Small intestine (tissue), 7 donors: Measurements from ENCODE around the gene BPI. TPM values are rescaled to one million over a fixed set of nuclear protein-coding genes. Genes with fewer than 3 reads are reported as not detected.
"Not testable (repeated sequence)": the region's sequence is repeated elsewhere in the genome, so short reads cannot be mapped to it uniquely, and the experiment has no call there.

Source experiments
- DNase-seq, 2 donors: peaks; one replicate each; pipeline versions ENCODE4 v3.0.0 to v3.0.0-alpha.2; 2013
- FAIRE-seq: peaks from 2 replicates; lab custom pipeline; 2012; peaks lifted over from hg19 to GRCh38; lab: Jason Lieb, UNC
- H3K27ac ChIP-seq, 3 donors: one replicate each; pipeline ENCODE4 v1.5.1; 2013; ENCODE audit warnings: low read length in 2 of 3, mild to moderate bottlenecking in 2 of 3, control low read depth in 1 of 3, inconsistent platforms in 1 of 3, low read depth in 1 of 3, moderate library complexity in 1 of 3
- H3K27me3 ChIP-seq, 3 donors: one replicate each; pipeline ENCODE4 v1.6.1; 2013; ENCODE audit warnings: low read length in 3 of 3, inconsistent platforms in 1 of 3; ENCODE audit not compliant: control insufficient read depth in 3 of 3, insufficient read depth in 3 of 3
- H3K36me3 ChIP-seq, 3 donors: one replicate each; pipeline ENCODE4 v1.6.1; 2013; ENCODE audit warnings: low read length in 3 of 3, inconsistent platforms in 1 of 3, low read depth in 1 of 3, mild to moderate bottlenecking in 1 of 3, moderate library complexity in 1 of 3; ENCODE audit not compliant: control insufficient read depth in 3 of 3, insufficient read depth in 2 of 3
- H3K4me1 ChIP-seq, 3 donors: one replicate each; pipeline ENCODE4 v1.6.1; 2013; ENCODE audit warnings: low read length in 2 of 3, inconsistent platforms in 1 of 3, low read depth in 1 of 3, mild to moderate bottlenecking in 1 of 3, moderate library complexity in 1 of 3; ENCODE audit not compliant: control insufficient read depth in 3 of 3, insufficient read depth in 2 of 3
- H3K4me3 ChIP-seq, 3 donors: one replicate each; pipeline ENCODE4 v1.5.1; 2013; ENCODE audit warnings: low read length in 3 of 3, control low read depth in 1 of 3, inconsistent platforms in 1 of 3, low read depth in 1 of 3, mild to moderate bottlenecking in 1 of 3, moderate library complexity in 1 of 3
- H3K9me3 ChIP-seq, 2 donors: one replicate each; pipeline ENCODE4 v1.6.1; 2013; ENCODE audit warnings: low read depth in 1 of 2, low read length in 1 of 2; ENCODE audit not compliant: control insufficient read depth in 2 of 2, insufficient read depth in 1 of 2
- WGBS, 3 donors: extraction: QIAGEN DNeasy Blood & Tissue Kit; methylation state at CpG; one replicate each; pipeline ENCODE4 v1.1.7; 2013; 5-methylcytosine and 5-hydroxymethylcytosine counted together
- polyA plus RNA-seq, 4 donors: library from polyadenylated mRNA; stranded (reverse) in 3 of 4; unstranded in 1 of 4; fragments of 200-250 nt in 3 of 4; fragments of 120-200 nt in 1 of 4; gene quantifications; one replicate each; pipeline versions ENCODE4 v1.2.1 to v1.2.3, GENCODE V29; 2013
- donor health status: healthy with polysubstance abuse.
- donor health status: control.
- donor health status: control.
- donor health status: Bipolar disorder and iron deficiency.
- donor health status: healthy.

Gene BPI
- polyA plus RNA-seq, 4 donors, result 0.27 TPM; not detected in 3

DNA sequence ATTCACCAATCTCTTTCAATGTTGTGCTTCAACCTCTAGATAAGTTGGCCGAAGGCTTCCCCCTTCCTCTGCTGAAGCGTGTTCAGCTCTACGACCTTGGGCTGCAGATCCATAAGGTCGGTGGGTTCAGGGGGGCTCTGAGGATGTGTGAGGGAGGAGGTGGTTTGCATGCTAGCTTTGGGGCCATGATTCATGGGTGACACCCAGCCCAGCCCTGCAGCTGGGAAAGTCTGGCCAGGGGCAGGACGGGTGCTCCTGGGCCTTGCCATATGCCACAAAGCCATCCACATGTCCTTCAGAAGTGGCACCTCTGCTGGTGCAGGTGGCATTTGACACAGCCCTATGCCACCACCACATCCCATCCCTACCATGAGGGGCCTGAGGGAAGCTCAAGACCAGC, 69.9 kb downstream of the BPI start:
- H3K36me3 ChIP-seq, result no peaks in the 10 kb centered on the region
- H3K27me3 ChIP-seq, result no peaks in the 10 kb centered on the region
- H3K9me3 ChIP-seq, result no peaks in the 10 kb centered on the region
- no peak for DNase-seq
- WGBS, 3 donors, result 58 to 76% (median 66%) methylated on average over 5 of the region's 5 CpGs
- peaks cover 0 to 5% (median 3%) of the 10 kb centered on the region in 3 donors for H3K4me1 ChIP-seq
- no peak for FAIRE-seq
- H3K4me3 ChIP-seq, result no peak overlapping the region
- H3K27ac ChIP-seq, result no peak overlapping the region

DNA sequence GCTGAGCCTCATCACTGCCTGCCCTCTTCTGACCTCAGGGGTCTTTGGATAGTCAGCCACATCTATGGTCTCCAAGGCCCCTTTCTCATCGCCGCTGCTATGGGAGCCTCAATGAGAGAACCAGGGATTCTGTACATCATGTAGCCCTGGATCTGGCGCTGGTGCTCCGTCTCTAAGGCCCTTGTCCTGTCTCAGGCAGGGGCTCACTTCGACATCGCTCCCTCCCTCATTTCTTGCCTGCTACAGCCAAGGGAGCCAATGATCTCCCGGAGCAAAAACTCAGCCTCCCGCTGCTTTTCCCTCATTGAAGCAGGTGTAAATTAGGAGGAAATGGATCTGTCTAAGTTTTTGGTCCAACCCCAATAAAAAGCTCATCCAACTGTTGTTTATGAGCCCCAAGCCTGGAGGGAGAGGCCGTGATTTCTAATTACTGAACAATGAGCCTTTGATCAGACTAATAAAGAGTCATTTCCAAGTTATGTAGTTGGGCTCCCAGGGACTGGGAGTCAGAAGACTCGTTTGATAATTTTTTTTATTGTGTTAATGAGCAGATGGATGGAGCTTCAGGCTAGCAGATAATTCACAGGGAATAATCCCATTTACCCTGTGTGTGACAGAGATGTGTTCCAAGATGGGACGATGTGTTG, 73.2 kb downstream of the BPI start:
- Histone ChIP-seq H3K4me3 (no peak overlapping the region), H3K4me1 (peaks cover 0 to 5% (median 3%) of the 10 kb centered on the region in 3 donors), H3K36me3 (no peaks in the 10 kb centered on the region), H3K9me3 (no peaks in the 10 kb centered on the region), H3K27me3 (peaks cover 0 to 3% (median 0%) of the 10 kb centered on the region in 3 donors), H3K27ac (no peak overlapping the region)
- FAIRE-seq, result no peak
- peak in 1 of 2 donors; percentile 48 for DNase-seq
- 20 to 58% (median 41%) methylated on average over 11 of the region's 11 CpGs for WGBS, 3 donors

DNA sequence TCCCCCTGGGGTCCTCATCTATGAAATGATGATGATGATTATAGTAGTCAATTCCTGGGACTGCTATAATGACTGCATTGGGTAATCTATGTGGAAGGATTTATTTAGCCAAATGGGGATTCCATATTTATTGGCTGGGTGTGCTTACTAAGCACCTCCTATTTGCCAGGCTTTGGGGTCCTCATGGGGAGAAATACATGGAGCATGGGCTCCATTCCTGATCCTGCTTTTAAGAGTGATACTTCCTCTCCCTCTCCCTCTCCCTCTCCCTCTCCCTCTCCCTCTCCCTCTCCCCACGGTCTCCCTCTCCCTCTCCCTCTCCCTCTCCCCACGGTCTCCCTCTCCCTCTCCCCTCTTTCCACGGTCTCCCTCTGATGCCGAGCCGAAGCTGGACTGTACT, 73.9 kb downstream of the BPI start:
- H3K4me1 ChIP-seq, H3K27ac ChIP-seq, H3K4me3 ChIP-seq, H3K9me3 ChIP-seq, H3K27me3 ChIP-seq, DNase-seq, H3K36me3 ChIP-seq, FAIRE-seq: not testable (repeated sequence)
- 85% methylated on average over 3 of the region's 5 CpGs; no CpG with 5 or more reads in 2 of the 3 donors for WGBS, 3 donors

- DNase-seq, result no peak
- H3K27ac ChIP-seq, result no peak overlapping the region
- peaks cover 0 to 3% of the 10 kb centered on the region in 2 donors for H3K9me3 ChIP-seq
- H3K4me1 ChIP-seq, result no peaks in the 10 kb centered on the region
- H3K4me3 ChIP-seq, result no peak overlapping the region
- peaks cover 0 to 5% (median 0%) of the 10 kb centered on the region in 3 donors for H3K27me3 ChIP-seq
- H3K36me3 ChIP-seq, result no peaks in the 10 kb centered on the region
- WGBS, 3 donors, result 63 to 78% (median 74%) methylated on average over 4 of the region's 4 CpGs
- no peak for FAIRE-seq
These were observed 79.2 kb downstream of the BPI start for GRCh38 chr20:38383147-38383546.

DNA sequence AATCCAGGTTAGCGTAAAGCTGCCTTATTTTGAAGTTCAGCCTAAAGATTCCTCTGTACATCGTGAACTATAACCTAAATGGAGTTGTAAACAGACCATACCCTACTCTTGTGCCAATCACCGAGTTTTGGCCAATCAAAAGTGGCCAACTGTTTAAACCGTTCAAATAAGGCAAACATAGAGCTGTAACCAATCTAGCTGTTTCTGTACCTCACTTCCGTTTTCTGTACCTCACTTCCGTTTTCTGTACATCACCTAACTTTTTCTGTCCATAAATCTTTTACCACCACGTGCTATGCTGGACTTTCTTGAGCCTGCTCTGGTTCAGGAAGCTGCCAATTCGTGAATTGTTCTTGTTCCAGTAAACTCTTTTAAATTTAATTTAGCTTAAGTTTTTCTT, 82.0 kb downstream of the BPI start:
- no peak overlapping the region for H3K27ac ChIP-seq
- DNase-seq (no peak), FAIRE-seq (no peak)
- peaks cover 0 to 2% (median 0%) of the 10 kb centered on the region in 3 donors for H3K27me3 ChIP-seq
- no peak overlapping the region for H3K4me3 ChIP-seq
- H3K4me1 ChIP-seq, result no peaks in the 10 kb centered on the region
- H3K36me3 ChIP-seq, result no peaks in the 10 kb centered on the region
- WGBS, 3 donors, result 72 to 87% (median 74%) methylated on average over 8 of the region's 8 CpGs
- H3K9me3 ChIP-seq, result peaks cover 0 to 3% of the 10 kb centered on the region in 2 donors

DNA sequence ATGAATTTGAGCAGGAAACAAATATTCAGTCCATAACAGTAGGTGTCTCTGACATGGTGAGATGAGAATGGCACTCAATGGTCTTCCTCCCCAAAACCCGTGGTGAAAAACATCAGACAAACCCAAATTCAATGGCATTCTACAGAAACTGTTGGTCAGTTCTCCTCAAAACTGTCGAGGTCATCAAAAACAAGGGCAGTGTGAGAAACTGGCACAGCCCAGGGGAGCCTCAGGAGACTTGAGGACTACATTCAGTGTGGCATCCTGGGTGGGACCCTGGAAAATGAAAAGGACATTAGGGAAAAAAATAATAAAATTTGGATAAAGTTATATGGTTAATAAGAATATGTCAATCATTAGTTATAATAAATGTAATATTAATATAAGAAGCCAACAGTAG, 82.9 kb downstream of the BPI start:
- no peaks in the 10 kb centered on the region for H3K36me3 ChIP-seq
- FAIRE-seq, result no peak
- no peaks in the 10 kb centered on the region for H3K4me1 ChIP-seq
- peaks cover 0 to 3% of the 10 kb centered on the region in 2 donors for H3K9me3 ChIP-seq
- H3K27me3 ChIP-seq, result peaks cover 0 to 2% (median 0%) of the 10 kb centered on the region in 3 donors
- no peak for DNase-seq
- H3K27ac ChIP-seq, result no peak overlapping the region
- no peak overlapping the region for H3K4me3 ChIP-seq
- 71 to 79% (median 72%) methylated on average over 2 of the region's 2 CpGs for WGBS, 3 donors

Other genes starting within 250 kb of the BPI start
- 100 to 1,000 TPM in 1 of 4 donors, 10 to 100 TPM in 3; 19.7 to 332 (median 59.1) TPM for gene TGM2, start 138.9 kb upstream of the BPI start, polyA plus RNA-seq
- gene KIAA1755, start 43.4 kb upstream of the BPI start, polyA plus RNA-seq, result 1 to 10 TPM in 3 of 4 donors, under 1 TPM in 1; 0.45 to 5.6 (median 1.5) TPM
- under 1 TPM in 1 of 4 donors, not detected in 3; 0.49 TPM for gene LBP, start 42.3 kb downstream of the BPI start, polyA plus RNA-seq
- gene SNHG17, start 131.2 kb downstream of the BPI start, polyA plus RNA-seq, result 10 to 100 TPM; 24.8 to 35.7 (median 30.4) TPM
- 10 to 100 TPM in 3 of 4 donors, 1 to 10 TPM in 1; 9.9 to 26.0 (median 17.1) TPM for gene RALGAPB, start 168.7 kb downstream of the BPI start, polyA plus RNA-seq